ENCODE results near the gene DNAJC5. TPM values are rescaled to one million over a fixed set of nuclear protein-coding genes. Genes with fewer than 3 reads are reported as not detected.

DNAJC5 gene
- total RNA-seq, 2 experiments from 2014 or later, result 32.2 to 32.5 TPM

Small RNA genes within 50 kb of the gene (microRNA-seq; reads per million reads assigned to microRNA genes)
- gene MIR1914 (ENCODE audit: borderline microRNAs expressed, borderline replicate concordance) (1.2 reads per million), gene MIR647 (ENCODE audit: borderline microRNAs expressed, borderline replicate concordance) (0.91 reads per million), gene MIR941-1 (ENCODE audit: borderline microRNAs expressed, borderline replicate concordance) (not detected), gene MIR941-2 (ENCODE audit: borderline microRNAs expressed, borderline replicate concordance) (not detected), gene MIR941-3 (ENCODE audit: borderline microRNAs expressed, borderline replicate concordance) (not detected), gene MIR941-4 (ENCODE audit: borderline microRNAs expressed, borderline replicate concordance) (not detected), gene MIR941-5 (ENCODE audit: borderline microRNAs expressed, borderline replicate concordance) (not detected)

Other genes with a start within 250 kb of the DNAJC5 start
- 10 to 100 TPM; 17.8 to 18.4 TPM for gene STMN3, start 241.7 kb upstream of the DNAJC5 start, total RNA-seq
- 10 to 100 TPM; 37.4 to 39.1 TPM for gene RTEL1, start 236.8 kb upstream of the DNAJC5 start, total RNA-seq
- not detected for gene TNFRSF6B, start 198.5 kb upstream of the DNAJC5 start, total RNA-seq
- gene ARFRP1, start 187.2 kb upstream of the DNAJC5 start, total RNA-seq, result 10 to 100 TPM; 41.7 to 44.2 TPM
- 10 to 100 TPM; 22.4 to 22.5 TPM for gene ZGPAT, start 187.1 kb upstream of the DNAJC5 start, total RNA-seq
- 10 to 100 TPM; 15.5 to 16.8 TPM for gene LIME1, start 158.5 kb upstream of the DNAJC5 start, total RNA-seq
- gene SLC2A4RG, start 155.3 kb upstream of the DNAJC5 start, total RNA-seq, result 10 to 100 TPM; 38.5 to 39.8 TPM
- under 1 TPM; 0.31 to 0.38 TPM for gene ZBTB46, start 63.9 kb upstream of the DNAJC5 start, total RNA-seq
- gene ABHD16B, start 33.6 kb upstream of the DNAJC5 start, total RNA-seq, result not detected
- 10 to 100 TPM; 43.1 to 44.6 TPM for gene TPD52L2, start 29.9 kb upstream of the DNAJC5 start, total RNA-seq
- gene UCKL1, start 61.3 kb downstream of the DNAJC5 start, total RNA-seq, result 10 to 100 TPM; 31.5 to 32.6 TPM
- gene ZNF512B, start 74.8 kb downstream of the DNAJC5 start, total RNA-seq, result 1 to 10 TPM; 7.5 to 8.6 TPM
- gene SAMD10, start 84.5 kb downstream of the DNAJC5 start, total RNA-seq, result 10 to 100 TPM; 17.4 to 17.5 TPM
- 10 to 100 TPM; 53.0 to 55.5 TPM for gene PRPF6, start 86.0 kb downstream of the DNAJC5 start, total RNA-seq
- 1 to 10 TPM; 2.8 to 4.7 TPM for gene C20orf204, start 141.1 kb downstream of the DNAJC5 start, total RNA-seq
- not detected for gene SOX18, start 154.5 kb downstream of the DNAJC5 start, total RNA-seq
- 10 to 100 TPM; 30.0 to 33.0 TPM for gene TCEA2, start 168.1 kb downstream of the DNAJC5 start, total RNA-seq
- 10 to 100 TPM; 42.5 to 44.1 TPM for gene RGS19, start 184.4 kb downstream of the DNAJC5 start, total RNA-seq
- under 1 TPM; 0.61 to 0.63 TPM for gene OPRL1, start 185.0 kb downstream of the DNAJC5 start, total RNA-seq
- under 1 TPM; 0.43 TPM for gene LKAAEAR1, start 189.3 kb downstream of the DNAJC5 start, total RNA-seq
- not detected for gene NPBWR2, start 212.4 kb downstream of the DNAJC5 start, total RNA-seq

Data from activated CD8-positive, alpha-beta T cell treated with anti-CD3 and anti-CD28 coated beads for 36 hours (primary cell).